ENCODE data around the gene CACNA1D.

Gene CACNA1D

GRCh38 chr3:53624061-53624857, 129.8 kb downstream of the CACNA1D start:
- Histone ChIP-seq H3K27ac (ENCODE audit: low read depth, low read length) (no peak overlapping the region), H4K20me1 (ENCODE audit: low read depth, low read length) (no peaks in the 10 kb centered on the region), H3K4me3 (ENCODE audit: insufficient read depth, low read length, poor library complexity, severe bottlenecking) (no peak overlapping the region), H3K27me3 (ENCODE audit: low read length) (no peaks in the 10 kb centered on the region), H3F3A (ENCODE audit: insufficient read depth) (no peaks in the 10 kb centered on the region), H3K9me3 (ENCODE audit: insufficient read depth, low read length) (no peaks in the 10 kb centered on the region), H3K79me2 (ENCODE audit: insufficient read depth, low read length) (no peaks in the 10 kb centered on the region), H3K9me2 (replicated peaks; ENCODE audit: insufficient read depth, low read length) (no peaks in the 10 kb centered on the region), H3K4me2 (ENCODE audit: low read depth, low read length, poor library complexity, severe bottlenecking) (no peak overlapping the region), H3K36me3 (ENCODE audit: low read length) (no peaks in the 10 kb centered on the region), H2AFZ (ENCODE audit: low read depth, low read length, severe bottlenecking) (no peak overlapping the region), H3K9ac (ENCODE audit: low read length) (no peak overlapping the region)
- TF ChIP-seq EZH2phosphoT487 (conservative IDR thresholded peaks at IDR 0.05; ENCODE audit: low read length): no peak
- no peak for TF ChIP-seq CTCF (IDR thresholded peaks at IDR 0.05; ENCODE audit: insufficient read depth, low read length, poor library complexity, severe bottlenecking)

GRCh38 chr3:53626876-53627275, 132.5 kb downstream of the CACNA1D start:
- H3K79me2 ChIP-seq (ENCODE audit: insufficient read depth, low read length): no peaks in the 10 kb centered on the region
- H3K9me2 ChIP-seq (replicated peaks; ENCODE audit: insufficient read depth, low read length): no peaks in the 10 kb centered on the region
- H4K20me1 ChIP-seq (ENCODE audit: low read depth, low read length): no peaks in the 10 kb centered on the region
- H2AFZ ChIP-seq (ENCODE audit: low read depth, low read length, severe bottlenecking): no peak overlapping the region
- H3K36me3 ChIP-seq (ENCODE audit: low read length): no peaks in the 10 kb centered on the region
- no peak overlapping the region for H3K4me2 ChIP-seq (ENCODE audit: low read depth, low read length, poor library complexity, severe bottlenecking)
- no peaks in the 10 kb centered on the region for H3F3A ChIP-seq (ENCODE audit: insufficient read depth)
- no peaks in the 10 kb centered on the region for H3K9me3 ChIP-seq (ENCODE audit: insufficient read depth, low read length)
- H3K9ac ChIP-seq (ENCODE audit: low read length): no peak overlapping the region
- TF ChIP-seq CTCF (IDR thresholded peaks at IDR 0.05; ENCODE audit: insufficient read depth, low read length, poor library complexity, severe bottlenecking) (no peak), EZH2phosphoT487 (conservative IDR thresholded peaks at IDR 0.05; ENCODE audit: low read length) (no peak)
- H3K27ac ChIP-seq (ENCODE audit: low read depth, low read length): no peak overlapping the region
- H3K4me3 ChIP-seq (ENCODE audit: insufficient read depth, low read length, poor library complexity, severe bottlenecking): no peak overlapping the region
- H3K27me3 ChIP-seq (ENCODE audit: low read length): no peaks in the 10 kb centered on the region

GRCh38 chr3:53628536-53629401, 134.4 kb downstream of the CACNA1D start:
- no peaks in the 10 kb centered on the region for H3K36me3 ChIP-seq (ENCODE audit: low read length)
- no peaks in the 10 kb centered on the region for H3K27me3 ChIP-seq (ENCODE audit: low read length)

More at GRCh38 chr3:53628536-53629401, 134.4 kb downstream of the CACNA1D start:
- H3K4me3 ChIP-seq (ENCODE audit: insufficient read depth, low read length, poor library complexity, severe bottlenecking): no peak overlapping the region
- H3F3A ChIP-seq (ENCODE audit: insufficient read depth): no peaks in the 10 kb centered on the region
- no peak overlapping the region for H3K4me2 ChIP-seq (ENCODE audit: low read depth, low read length, poor library complexity, severe bottlenecking)
- no peak overlapping the region for H2AFZ ChIP-seq (ENCODE audit: low read depth, low read length, severe bottlenecking)
- no peaks in the 10 kb centered on the region for H3K9me3 ChIP-seq (ENCODE audit: insufficient read depth, low read length)
- H3K27ac ChIP-seq (ENCODE audit: low read depth, low read length): no peak overlapping the region
- H3K9me2 ChIP-seq (replicated peaks; ENCODE audit: insufficient read depth, low read length): no peaks in the 10 kb centered on the region
- TF ChIP-seq EZH2phosphoT487 (conservative IDR thresholded peaks at IDR 0.05; ENCODE audit: low read length): no peak
- TF ChIP-seq CTCF (IDR thresholded peaks at IDR 0.05; ENCODE audit: insufficient read depth, low read length, poor library complexity, severe bottlenecking): no peak
- H3K9ac ChIP-seq (ENCODE audit: low read length): no peak overlapping the region
- no peaks in the 10 kb centered on the region for H3K79me2 ChIP-seq (ENCODE audit: insufficient read depth, low read length)
- H4K20me1 ChIP-seq (ENCODE audit: low read depth, low read length): no peaks in the 10 kb centered on the region

All from SU-DHL-6 (cell line).